Keratinocyte (primary cell): Measurements from ENCODE around the gene RUFY3.

ENCODE experiments used
- EZH2 ChIP-seq: IDR thresholded peaks from one replicate; pipeline ENCODE4 v1.6.1; 2012; ENCODE audit warnings: inconsistent platforms, mild to moderate bottlenecking, low read length, moderate library complexity
- TF ChIP-seq, protein P1 (sequence below), 3 experiments: IDR thresholded peaks in 1 of 3; conservative IDR thresholded peaks in 1 of 3; optimal IDR thresholded peaks in 1 of 3; 2 replicates in 2 of 3; 3 replicates in 1 of 3; pipeline versions ENCODE3 to v1.5.1; 2011; ENCODE audit warnings: low read length in 3 of 3, mild to moderate bottlenecking in 3 of 3, moderate library complexity in 2 of 3, control low read depth in 1 of 3, inconsistent platforms in 1 of 3; ENCODE audit not compliant: insufficient read depth in 2 of 3; ENCODE audit errors: extremely low read depth in 1 of 3

DNA sequence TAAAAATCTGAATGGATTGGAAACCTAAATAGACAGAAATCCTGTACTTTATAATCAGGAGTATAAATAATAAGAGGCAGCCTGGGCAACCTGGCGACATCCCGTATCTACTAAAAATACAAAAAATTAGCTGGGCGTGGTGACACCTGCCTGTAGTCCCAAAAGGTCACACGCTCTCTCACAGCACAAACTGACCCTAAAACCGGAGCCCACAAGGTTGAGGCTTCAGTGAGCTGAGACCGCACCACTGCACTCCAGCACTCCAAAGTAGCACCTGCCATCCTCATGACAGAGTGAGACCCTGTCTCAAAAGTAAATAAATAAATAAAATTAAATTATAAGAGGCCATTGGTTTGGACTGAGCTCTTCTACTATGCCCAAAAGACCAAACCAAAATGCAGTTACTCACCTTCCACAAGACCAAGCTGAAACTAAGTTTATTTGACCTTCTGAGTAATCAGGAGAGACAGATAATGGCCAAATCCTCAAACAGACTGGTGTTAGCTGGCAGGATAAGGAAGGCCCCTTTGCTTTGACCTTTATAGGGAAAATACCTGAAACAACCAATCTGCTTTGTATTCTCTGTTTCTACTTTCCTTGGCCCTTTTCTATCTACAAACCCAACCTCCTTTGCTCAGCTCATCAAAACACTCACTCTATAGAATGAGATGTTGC is 121.1 kb downstream of the RUFY3 start:
- TF ChIP-seq, protein P1, sequence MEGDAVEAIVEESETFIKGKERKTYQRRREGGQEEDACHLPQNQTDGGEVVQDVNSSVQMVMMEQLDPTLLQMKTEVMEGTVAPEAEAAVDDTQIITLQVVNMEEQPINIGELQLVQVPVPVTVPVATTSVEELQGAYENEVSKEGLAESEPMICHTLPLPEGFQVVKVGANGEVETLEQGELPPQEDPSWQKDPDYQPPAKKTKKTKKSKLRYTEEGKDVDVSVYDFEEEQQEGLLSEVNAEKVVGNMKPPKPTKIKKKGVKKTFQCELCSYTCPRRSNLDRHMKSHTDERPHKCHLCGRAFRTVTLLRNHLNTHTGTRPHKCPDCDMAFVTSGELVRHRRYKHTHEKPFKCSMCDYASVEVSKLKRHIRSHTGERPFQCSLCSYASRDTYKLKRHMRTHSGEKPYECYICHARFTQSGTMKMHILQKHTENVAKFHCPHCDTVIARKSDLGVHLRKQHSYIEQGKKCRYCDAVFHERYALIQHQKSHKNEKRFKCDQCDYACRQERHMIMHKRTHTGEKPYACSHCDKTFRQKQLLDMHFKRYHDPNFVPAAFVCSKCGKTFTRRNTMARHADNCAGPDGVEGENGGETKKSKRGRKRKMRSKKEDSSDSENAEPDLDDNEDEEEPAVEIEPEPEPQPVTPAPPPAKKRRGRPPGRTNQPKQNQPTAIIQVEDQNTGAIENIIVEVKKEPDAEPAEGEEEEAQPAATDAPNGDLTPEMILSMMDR (optimal IDR thresholded peaks at IDR 0.05 in 1 of 3, IDR thresholded peaks at IDR 0.05 in 1 of 3, conservative IDR thresholded peaks at IDR 0.05 in 1 of 3; ENCODE audit: extremely low read depth in 1 of 3, insufficient read depth in 2 of 3, low read length in 3 of 3): no peak
- no peak for TF ChIP-seq EZH2
